ENCODE data around the gene RIN3.

RIN3 gene

GRCh38 chr14:92733007-92733406 lies 219.4 kb downstream of the RIN3 start:
- Histone ChIP-seq H3K4me1 (ENCODE audit: insufficient read depth, poor library complexity, severe bottlenecking) (peaks cover 11% of the 10 kb centered on the region), H3K4me3 (ENCODE audit: severe bottlenecking) (no peak overlapping the region), H3K9me3 (ENCODE audit: severe bottlenecking) (no peaks in the 10 kb centered on the region), H3K36me3 (ENCODE audit: low read depth) (peaks cover 9% of the 10 kb centered on the region), H3K27me3 (ENCODE audit: insufficient read depth, poor library complexity, severe bottlenecking) (no peaks in the 10 kb centered on the region), H3K27ac (ENCODE audit: poor library complexity, severe bottlenecking) (no peak overlapping the region)
- no peak for DNase-seq (ENCODE audit: low spot score)
- no peak for ATAC-seq (ENCODE audit: low read depth)
- TF ChIP-seq CTCF (IDR thresholded peaks at IDR 0.05; ENCODE audit: poor library complexity, severe bottlenecking) = no peak

DNA sequence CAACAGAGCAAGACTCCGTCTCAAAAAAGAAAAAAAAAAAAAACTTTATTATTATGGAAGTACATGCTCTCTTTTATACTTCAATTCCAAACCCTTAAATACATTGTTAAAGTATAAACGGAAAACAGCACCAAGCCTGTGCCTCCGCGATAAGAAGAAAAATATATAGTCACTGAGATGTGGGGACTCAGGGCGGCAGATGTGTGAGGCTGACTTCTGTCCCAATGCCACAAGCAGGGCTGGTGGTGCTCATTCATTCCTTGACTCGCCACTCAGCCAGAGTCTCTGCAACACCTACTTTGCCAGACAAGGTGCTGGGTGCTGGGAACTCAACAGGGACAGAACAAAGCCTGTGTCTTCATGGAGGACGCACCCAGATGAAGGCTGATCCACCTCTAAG lies 221.0 kb downstream of the RIN3 start:
- Histone ChIP-seq H3K4me3 (ENCODE audit: severe bottlenecking) (no peak overlapping the region), H3K9me3 (ENCODE audit: severe bottlenecking) (no peaks in the 10 kb centered on the region), H3K36me3 (ENCODE audit: low read depth) (peaks cover 9% of the 10 kb centered on the region), H3K4me1 (ENCODE audit: insufficient read depth, poor library complexity, severe bottlenecking) (peaks cover 8% of the 10 kb centered on the region), H3K27ac (ENCODE audit: poor library complexity, severe bottlenecking) (no peak overlapping the region), H3K27me3 (ENCODE audit: insufficient read depth, poor library complexity, severe bottlenecking) (no peaks in the 10 kb centered on the region)
- DNase-seq (ENCODE audit: low spot score) (no peak), ATAC-seq (ENCODE audit: low read depth) (no peak)
- no peak for TF ChIP-seq CTCF (IDR thresholded peaks at IDR 0.05; ENCODE audit: poor library complexity, severe bottlenecking)

DNA sequence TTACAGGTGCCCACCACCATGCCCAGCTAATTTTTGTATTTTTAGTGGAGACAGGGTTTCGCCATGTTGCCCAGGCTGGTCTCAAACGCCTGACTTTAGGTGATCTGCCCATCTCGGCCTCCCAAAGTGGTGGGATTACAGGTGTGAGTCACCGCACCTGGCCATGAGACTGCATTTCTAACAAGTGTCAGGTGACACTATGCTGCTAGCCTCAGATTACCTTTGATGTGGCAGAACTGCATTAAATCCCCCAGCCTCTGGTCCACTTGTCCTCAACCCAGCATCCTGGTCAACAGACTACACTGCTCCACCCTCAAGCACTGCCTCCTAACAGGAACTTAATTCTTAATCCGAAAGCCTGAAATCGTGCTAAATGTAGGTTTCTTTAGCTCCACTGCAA lies 221.8 kb downstream of the RIN3 start:
- ATAC-seq (ENCODE audit: low read depth) (no peak), DNase-seq (ENCODE audit: low spot score) (no peak)
- TF ChIP-seq CTCF (IDR thresholded peaks at IDR 0.05; ENCODE audit: poor library complexity, severe bottlenecking) = no peak

GRCh38 chr14:92737206-92737605 lies 223.6 kb downstream of the RIN3 start:
- ATAC-seq (ENCODE audit: low read depth) (no peak; the same call in 1 of the 3 replicates), DNase-seq (ENCODE audit: low spot score) (no peak)
- Histone ChIP-seq H3K27me3 (ENCODE audit: insufficient read depth, poor library complexity, severe bottlenecking) (no peaks in the 10 kb centered on the region), H3K4me1 (ENCODE audit: insufficient read depth, poor library complexity, severe bottlenecking) (no peaks in the 10 kb centered on the region), H3K27ac (ENCODE audit: poor library complexity, severe bottlenecking) (no peak overlapping the region), H3K4me3 (ENCODE audit: severe bottlenecking) (no peak overlapping the region), H3K36me3 (ENCODE audit: low read depth) (0 out of 2 replicates have a peak, but pooled peaks cover 4% of the 10 kb centered on the region), H3K9me3 (ENCODE audit: severe bottlenecking) (no peaks in the 10 kb centered on the region)
- TF ChIP-seq CTCF (IDR thresholded peaks at IDR 0.05; ENCODE audit: poor library complexity, severe bottlenecking) = no peak

More for the DNA sequence above, 221.8 kb downstream of the RIN3 start:
- peaks cover 9% of the 10 kb centered on the region for H3K36me3 ChIP-seq (ENCODE audit: low read depth)
- no peaks in the 10 kb centered on the region for H3K27me3 ChIP-seq (ENCODE audit: insufficient read depth, poor library complexity, severe bottlenecking)
- no peak overlapping the region for H3K4me3 ChIP-seq (ENCODE audit: severe bottlenecking)
- no peak overlapping the region for H3K27ac ChIP-seq (ENCODE audit: poor library complexity, severe bottlenecking)
- H3K4me1 ChIP-seq (ENCODE audit: insufficient read depth, poor library complexity, severe bottlenecking) = peaks cover under 1% of the 10 kb centered on the region
- H3K9me3 ChIP-seq (ENCODE audit: severe bottlenecking) = no peaks in the 10 kb centered on the region

- no peaks in the 10 kb centered on the region for H3K27me3 ChIP-seq (ENCODE audit: insufficient read depth, poor library complexity, severe bottlenecking)
- ATAC-seq (ENCODE audit: low read depth) (no peak), DNase-seq (ENCODE audit: low spot score) (no peak)
- H3K4me3 ChIP-seq (ENCODE audit: severe bottlenecking) = no peak overlapping the region
- 0 out of 2 replicates have a peak, but pooled peaks cover 4% of the 10 kb centered on the region for H3K36me3 ChIP-seq (ENCODE audit: low read depth)
- no peaks in the 10 kb centered on the region for H3K9me3 ChIP-seq (ENCODE audit: severe bottlenecking)
- no peaks in the 10 kb centered on the region for H3K4me1 ChIP-seq (ENCODE audit: insufficient read depth, poor library complexity, severe bottlenecking)
- no peak overlapping the region for H3K27ac ChIP-seq (ENCODE audit: poor library complexity, severe bottlenecking)
- no peak for TF ChIP-seq CTCF (IDR thresholded peaks at IDR 0.05; ENCODE audit: poor library complexity, severe bottlenecking)
Observed at GRCh38 chr14:92737619-92738188, 224.1 kb downstream of the RIN3 start.

Data from RWPE2 (cell line).